SHP77 treated with DMSO at 0.1 percent for 48 hours (cell line): ENCODE data around the gene PRKCZ.

Source experiments
- DNase-seq: peaks from one replicate; lab custom pipeline; 2025; lab: John Stamatoyannopoulos, UW

The PRKCZ gene

GRCh38 chr1:2229911-2230731 is 179.9 kb downstream of the PRKCZ start:
- no peak for DNase-seq

- DNase-seq: no peak
Observed at GRCh38 chr1:2230781-2231531, 180.7 kb downstream of the PRKCZ start.

- DNase-seq: no peak
Observed at GRCh38 chr1:2231532-2232254, 181.5 kb downstream of the PRKCZ start.

GRCh38 chr1:2232255-2232915 is 182.2 kb downstream of the PRKCZ start:
- no peak for DNase-seq

GRCh38 chr1:2232916-2233438 is 182.8 kb downstream of the PRKCZ start:
- no peak for DNase-seq

GRCh38 chr1:2233468-2233867 is 183.3 kb downstream of the PRKCZ start:
- DNase-seq: no peak

- no peak for DNase-seq
Observed at GRCh38 chr1:2233997-2234761, 184.0 kb downstream of the PRKCZ start.

- no peak for DNase-seq
Observed at GRCh38 chr1:2234762-2235113, 184.5 kb downstream of the PRKCZ start.
